ENCODE results near the gene HNRNPR. TPM values are rescaled to one million over a fixed set of nuclear protein-coding genes. Genes with fewer than 3 reads are reported as not detected.
"Not testable (repeated sequence)": the region's sequence is repeated elsewhere in the genome, so short reads cannot be mapped to it uniquely, and the experiment has no call there.

The HNRNPR gene
- total RNA-seq, 1 donor: 81.9 TPM

- not testable (repeated sequence) for H3K4me3 ChIP-seq (ENCODE audit: low read length); H3K9me3 ChIP-seq (ENCODE audit: low read depth, low read length)
These were observed 33.8 kb downstream of the HNRNPR start for GRCh38 chr1:23310280-23310679.

GRCh38 chr1:23304140-23304620 lies 39.9 kb downstream of the HNRNPR start:
- H3K4me3 ChIP-seq (ENCODE audit: low read length): no peak overlapping the region
- no peaks in the 10 kb centered on the region for H3K27me3 ChIP-seq (ENCODE audit: insufficient read depth, low read length)
- H3K4me1 ChIP-seq (ENCODE audit: insufficient read depth, low read length): no peaks in the 10 kb centered on the region
- no peaks in the 10 kb centered on the region for H3K9me3 ChIP-seq (ENCODE audit: low read depth, low read length)

More at GRCh38 chr1:23310280-23310679, 33.8 kb downstream of the HNRNPR start:
- H3K4me1 ChIP-seq (ENCODE audit: insufficient read depth, low read length); H3K27me3 ChIP-seq (ENCODE audit: insufficient read depth, low read length): not testable (repeated sequence)

GRCh38 chr1:23303524-23303923 lies 40.6 kb downstream of the HNRNPR start:
- H3K9me3 ChIP-seq (ENCODE audit: low read depth, low read length): no peaks in the 10 kb centered on the region
- no peak overlapping the region for H3K4me3 ChIP-seq (ENCODE audit: low read length)
- no peaks in the 10 kb centered on the region for H3K4me1 ChIP-seq (ENCODE audit: insufficient read depth, low read length)
- H3K27me3 ChIP-seq (ENCODE audit: insufficient read depth, low read length): no peaks in the 10 kb centered on the region

GRCh38 chr1:23296931-23297330 lies 47.2 kb downstream of the HNRNPR start:
- H3K4me3 ChIP-seq (ENCODE audit: low read length): no peak overlapping the region
- H3K27me3 ChIP-seq (ENCODE audit: insufficient read depth, low read length): no peaks in the 10 kb centered on the region
- H3K4me1 ChIP-seq (ENCODE audit: insufficient read depth, low read length): no peaks in the 10 kb centered on the region
- no peaks in the 10 kb centered on the region for H3K9me3 ChIP-seq (ENCODE audit: low read depth, low read length)

GRCh38 chr1:23291706-23292105 lies 52.4 kb downstream of the HNRNPR start:
- H3K27me3 ChIP-seq (ENCODE audit: insufficient read depth, low read length): no peaks in the 10 kb centered on the region
- peaks cover 3% of the 10 kb centered on the region for H3K4me1 ChIP-seq (ENCODE audit: insufficient read depth, low read length)
- no peaks in the 10 kb centered on the region for H3K9me3 ChIP-seq (ENCODE audit: low read depth, low read length)
- H3K4me3 ChIP-seq (ENCODE audit: low read length): no peak overlapping the region

GRCh38 chr1:23290836-23291565 lies 53.1 kb downstream of the HNRNPR start:
- peaks cover 3% of the 10 kb centered on the region for H3K4me1 ChIP-seq (ENCODE audit: insufficient read depth, low read length)
- no peaks in the 10 kb centered on the region for H3K27me3 ChIP-seq (ENCODE audit: insufficient read depth, low read length)
- H3K4me3 ChIP-seq (ENCODE audit: low read length): no peak overlapping the region
- H3K9me3 ChIP-seq (ENCODE audit: low read depth, low read length): no peaks in the 10 kb centered on the region

GRCh38 chr1:23288671-23289070 lies 55.4 kb downstream of the HNRNPR start:
- Histone ChIP-seq H3K27me3 (ENCODE audit: insufficient read depth, low read length) (no peaks in the 10 kb centered on the region), H3K9me3 (ENCODE audit: low read depth, low read length) (no peaks in the 10 kb centered on the region), H3K4me3 (ENCODE audit: low read length) (no peak overlapping the region), H3K4me1 (ENCODE audit: insufficient read depth, low read length) (peaks cover 3% of the 10 kb centered on the region)

GRCh38 chr1:23288201-23288600 lies 55.9 kb downstream of the HNRNPR start:
- Histone ChIP-seq H3K9me3 (ENCODE audit: low read depth, low read length) (no peaks in the 10 kb centered on the region), H3K4me3 (ENCODE audit: low read length) (no peak overlapping the region), H3K4me1 (ENCODE audit: insufficient read depth, low read length) (peaks cover 3% of the 10 kb centered on the region), H3K27me3 (ENCODE audit: insufficient read depth, low read length) (no peaks in the 10 kb centered on the region)

GRCh38 chr1:23286401-23286800 lies 57.7 kb downstream of the HNRNPR start:
- Histone ChIP-seq H3K4me3 (ENCODE audit: low read length) (no peak overlapping the region), H3K27me3 (ENCODE audit: insufficient read depth, low read length) (no peaks in the 10 kb centered on the region), H3K4me1 (ENCODE audit: insufficient read depth, low read length) (peaks cover 8% of the 10 kb centered on the region), H3K9me3 (ENCODE audit: low read depth, low read length) (no peaks in the 10 kb centered on the region)

GRCh38 chr1:23283667-23284602 lies 60.1 kb downstream of the HNRNPR start:
- H3K4me3 ChIP-seq (ENCODE audit: low read length): no peak overlapping the region
- H3K4me1 ChIP-seq (ENCODE audit: insufficient read depth, low read length): peaks cover 8% of the 10 kb centered on the region
- no peaks in the 10 kb centered on the region for H3K27me3 ChIP-seq (ENCODE audit: insufficient read depth, low read length)
- no peaks in the 10 kb centered on the region for H3K9me3 ChIP-seq (ENCODE audit: low read depth, low read length)

GRCh38 chr1:23282957-23283356 lies 61.1 kb downstream of the HNRNPR start:
- no peak overlapping the region for H3K4me3 ChIP-seq (ENCODE audit: low read length)
- H3K4me1 ChIP-seq (ENCODE audit: insufficient read depth, low read length): peaks cover 5% of the 10 kb centered on the region
- no peaks in the 10 kb centered on the region for H3K27me3 ChIP-seq (ENCODE audit: insufficient read depth, low read length)
- H3K9me3 ChIP-seq (ENCODE audit: low read depth, low read length): no peaks in the 10 kb centered on the region

GRCh38 chr1:23278717-23279116 lies 65.4 kb downstream of the HNRNPR start:
- no peak overlapping the region for H3K4me3 ChIP-seq (ENCODE audit: low read length)
- no peaks in the 10 kb centered on the region for H3K27me3 ChIP-seq (ENCODE audit: insufficient read depth, low read length)
- H3K4me1 ChIP-seq (ENCODE audit: insufficient read depth, low read length): peaks cover 5% of the 10 kb centered on the region
- no peaks in the 10 kb centered on the region for H3K9me3 ChIP-seq (ENCODE audit: low read depth, low read length)

- no peak overlapping the region for H3K4me3 ChIP-seq (ENCODE audit: low read length)
- H3K9me3 ChIP-seq (ENCODE audit: low read depth, low read length): no peaks in the 10 kb centered on the region
- H3K27me3 ChIP-seq (ENCODE audit: insufficient read depth, low read length): peaks cover 5% of the 10 kb centered on the region
- no peaks in the 10 kb centered on the region for H3K4me1 ChIP-seq (ENCODE audit: insufficient read depth, low read length)
These were observed 67.6 kb downstream of the HNRNPR start for GRCh38 chr1:23276531-23276930.

- Histone ChIP-seq H3K27me3 (ENCODE audit: insufficient read depth, low read length) (peaks cover 7% of the 10 kb centered on the region), H3K4me3 (ENCODE audit: low read length) (no peak overlapping the region), H3K9me3 (ENCODE audit: low read depth, low read length) (no peaks in the 10 kb centered on the region), H3K4me1 (ENCODE audit: insufficient read depth, low read length) (no peaks in the 10 kb centered on the region)
These were observed 70.0 kb downstream of the HNRNPR start for GRCh38 chr1:23274134-23274505.

GRCh38 chr1:23273450-23274133 lies 70.5 kb downstream of the HNRNPR start:
- H3K4me3 ChIP-seq (ENCODE audit: low read length): no peak overlapping the region
- H3K27me3 ChIP-seq (ENCODE audit: insufficient read depth, low read length): peaks cover 7% of the 10 kb centered on the region
- H3K4me1 ChIP-seq (ENCODE audit: insufficient read depth, low read length): no peaks in the 10 kb centered on the region
- no peaks in the 10 kb centered on the region for H3K9me3 ChIP-seq (ENCODE audit: low read depth, low read length)
